GM12873 (cell line): ENCODE data around the gene MGAT4B.

ENCODE experiments used
- CTCF ChIP-seq: IDR thresholded peaks from 2 replicates; pipeline ENCODE4 v1.5.1; 2012; ENCODE audit warnings: low read depth, mild to moderate bottlenecking, moderate library complexity, low read length, control low read depth; ENCODE audit not compliant: insufficient read depth; ENCODE audit errors: missing control alignments

Gene MGAT4B

GRCh38 chr5:179794575-179794974 is 12.1 kb downstream of the MGAT4B start:
- no peak for TF ChIP-seq CTCF

DNA sequence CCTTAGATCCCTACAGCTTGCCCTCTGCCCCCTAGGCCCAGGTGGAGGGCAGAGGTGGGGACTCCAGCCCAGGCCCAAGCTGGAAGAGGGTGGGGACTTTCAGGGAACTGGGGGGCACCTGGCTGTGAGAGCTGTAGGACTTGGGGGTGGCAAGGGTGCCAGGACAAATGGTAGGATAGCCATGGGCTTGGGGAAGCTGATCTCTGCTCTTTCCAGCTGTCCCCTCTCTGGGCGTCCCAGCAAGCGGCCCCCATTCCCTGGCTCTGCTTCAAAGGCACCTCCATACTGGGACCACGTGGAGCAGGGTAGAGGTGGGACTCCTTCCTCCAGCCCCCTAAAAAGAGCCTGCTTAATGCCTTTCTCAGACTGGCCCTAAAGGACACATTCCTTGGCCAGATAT is 12.5 kb downstream of the MGAT4B start:
- no peak for TF ChIP-seq CTCF

DNA sequence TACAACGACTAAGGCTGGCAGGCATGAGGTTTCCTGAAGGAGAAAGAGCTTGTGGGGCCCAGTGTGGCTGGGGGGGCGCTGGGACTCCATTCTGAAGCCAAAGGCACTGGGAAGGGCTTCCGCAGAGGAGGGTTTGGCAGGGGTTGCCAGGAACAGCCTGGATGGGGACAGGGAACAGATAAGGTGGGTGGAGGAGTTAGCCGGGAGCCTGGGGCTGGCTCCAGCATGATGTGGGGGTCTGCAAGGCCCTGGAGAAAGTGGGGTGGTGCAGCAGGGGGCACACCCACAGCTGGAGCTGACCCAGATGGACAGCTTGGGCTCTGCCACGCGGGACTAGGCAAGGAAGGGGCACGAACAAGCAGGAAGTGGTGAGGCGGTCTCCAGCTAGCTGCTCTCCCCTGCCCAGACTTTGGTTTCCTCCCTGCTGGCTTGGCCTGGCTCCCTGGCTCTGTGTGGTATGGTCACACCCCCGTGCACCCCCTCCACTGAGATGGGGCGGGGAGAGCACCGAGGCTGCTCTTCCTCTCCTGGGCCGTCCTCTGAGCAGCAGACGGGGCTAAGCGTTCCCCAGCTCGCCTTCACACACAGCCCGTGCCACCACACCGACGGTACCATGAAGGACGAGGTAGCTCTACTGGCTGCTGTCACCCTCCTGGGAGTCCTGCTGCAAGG is 13.1 kb downstream of the MGAT4B start, which contains the start of gene LTC4S:
Gene LTC4S (plus strand): TSS at position 519 of the 672 bp plus-strand sequence. CDS start 95 bp downstream, at position 614.
- TF ChIP-seq CTCF: no peak

DNA sequence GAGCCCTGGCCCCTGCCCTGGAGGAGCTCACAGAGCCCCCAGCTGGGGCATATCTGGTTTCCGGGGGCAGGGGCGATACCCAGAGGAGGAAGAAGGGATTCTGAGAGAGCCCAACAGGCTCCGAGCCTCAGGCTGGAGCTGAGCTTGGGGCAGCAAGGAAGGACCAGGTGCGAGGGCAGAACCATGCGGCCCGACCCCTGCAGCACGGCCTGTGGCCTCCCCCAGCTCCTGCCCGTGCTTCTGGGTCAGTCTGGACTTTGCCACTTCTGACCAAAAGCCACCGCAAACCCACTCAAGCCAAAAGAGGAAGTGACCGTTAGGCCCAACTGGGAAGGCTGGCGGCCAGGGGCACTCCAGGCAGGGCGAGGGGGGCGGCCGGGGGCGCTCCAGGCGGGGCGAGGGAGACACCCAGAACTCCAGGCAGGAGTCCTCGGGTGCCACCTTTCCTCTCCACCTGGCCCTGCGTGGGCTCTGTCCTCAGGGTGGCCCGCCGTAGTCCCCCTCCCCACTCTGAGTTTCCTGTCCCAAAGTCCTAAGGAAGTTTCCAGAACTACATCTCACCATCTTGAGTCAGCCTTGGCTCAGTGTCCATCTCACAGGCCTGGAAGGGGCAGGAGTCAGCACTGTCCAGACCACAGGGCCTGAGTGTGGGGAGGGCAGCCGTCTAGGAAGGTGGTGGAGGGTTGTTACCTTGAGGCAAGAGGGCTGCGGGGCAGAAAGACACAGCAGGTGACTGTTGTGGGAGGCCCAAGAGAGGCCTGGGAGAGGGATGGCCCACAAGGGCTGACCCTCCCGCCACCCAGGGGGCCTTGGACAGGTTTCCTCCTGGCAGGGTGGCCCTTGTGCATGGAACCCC is 13.8 kb downstream of the MGAT4B start:
- TF ChIP-seq CTCF: no peak

GRCh38 chr5:179791881-179792611 is 14.6 kb downstream of the MGAT4B start:
- no peak for TF ChIP-seq CTCF

GRCh38 chr5:179788193-179788854 is 18.3 kb downstream of the MGAT4B start:
- no peak for TF ChIP-seq CTCF
